Hepatic stellate cell (primary cell): ENCODE results near the gene TCEANC2.
"Not testable (repeated sequence)": the region's sequence is repeated elsewhere in the genome, so short reads cannot be mapped to it uniquely, and the experiment has no call there.

Experiments
- DNase-seq: peaks from one replicate; pipeline ENCODE4 v3.0.0; 2011; ENCODE audit warnings: low spot score

TCEANC2 gene

DNA sequence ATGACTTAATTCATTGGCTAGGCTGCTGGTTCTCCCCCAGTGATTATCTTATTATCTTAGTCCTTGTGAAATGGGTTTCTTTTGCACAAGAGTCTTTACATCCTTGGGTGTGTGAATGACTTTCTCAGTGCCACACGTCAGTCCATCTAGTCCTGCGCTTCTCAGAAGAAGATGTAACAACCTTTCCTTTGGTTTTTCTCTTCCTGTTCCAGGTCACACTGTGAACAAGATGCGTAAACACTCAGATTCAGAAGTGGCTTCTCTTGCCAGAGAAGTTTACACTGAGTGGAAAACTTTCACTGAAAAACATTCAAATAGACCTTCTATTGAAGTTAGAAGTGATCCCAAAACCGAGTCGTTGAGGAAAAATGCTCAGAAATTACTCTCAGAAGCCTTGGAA is 35.0 kb downstream of the TCEANC2 start:
- no peak for DNase-seq

DNA sequence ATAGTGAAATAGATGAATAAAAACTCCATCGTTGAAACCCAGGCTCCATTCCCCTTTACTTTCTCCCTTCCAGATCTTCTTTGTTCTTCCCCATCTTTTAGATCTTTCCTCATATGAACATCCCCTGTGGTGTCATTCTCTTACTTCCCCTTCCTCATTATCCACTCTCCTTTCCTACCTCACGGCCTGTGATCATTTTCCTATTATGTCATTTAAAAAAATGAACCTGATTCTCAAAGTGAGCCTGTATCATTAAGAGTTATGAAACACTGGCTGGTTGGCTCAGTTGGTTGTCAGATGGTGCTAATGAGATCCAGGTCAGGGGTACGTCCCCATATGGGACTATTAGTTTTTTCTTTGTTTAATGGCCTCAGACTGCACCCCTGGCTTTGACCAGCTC is 38.3 kb downstream of the TCEANC2 start:
- no peak for DNase-seq

- no peak for DNase-seq
Measured at GRCh38 chr1:54094001-54094729, 40.8 kb downstream of the TCEANC2 start.

- DNase-seq = not testable (repeated sequence)
Measured at GRCh38 chr1:54094730-54095105, 41.3 kb downstream of the TCEANC2 start.

GRCh38 chr1:54095546-54096226 is 42.3 kb downstream of the TCEANC2 start:
- no peak for DNase-seq

DNA sequence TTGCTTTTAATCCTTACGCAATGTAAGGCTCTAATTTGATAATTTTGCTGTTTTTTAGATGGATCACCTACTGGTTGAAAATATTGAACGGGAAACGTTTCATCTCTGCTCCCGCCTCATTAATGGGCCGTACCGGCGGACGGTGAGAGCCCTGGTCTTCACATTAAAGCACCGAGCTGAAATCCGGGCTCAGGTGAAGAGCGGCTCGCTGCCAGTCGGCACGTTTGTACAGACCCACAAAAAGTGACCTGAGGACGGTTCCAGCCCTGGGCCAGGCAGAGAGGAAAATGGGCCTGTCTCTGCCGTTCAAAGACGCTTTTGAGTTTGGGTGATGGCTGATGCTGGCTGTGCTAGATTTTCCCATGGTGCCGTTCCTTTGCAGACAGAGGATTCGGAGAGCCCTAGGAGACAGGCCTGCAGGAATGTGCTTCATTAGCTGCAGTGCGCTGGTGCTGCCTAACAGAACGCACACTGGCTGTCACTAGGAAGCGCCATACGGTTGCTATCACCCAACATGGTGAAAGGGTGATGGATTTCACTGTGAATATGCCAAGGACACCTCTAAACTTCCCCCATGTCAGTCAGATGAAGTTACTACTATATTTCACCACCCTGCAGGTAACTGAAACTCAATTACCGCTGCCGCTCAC is 42.9 kb downstream of the TCEANC2 start:
- DNase-seq = no peak

GRCh38 chr1:54096877-54097240 is 43.5 kb downstream of the TCEANC2 start:
- no peak for DNase-seq

- no peak for DNase-seq
Measured at GRCh38 chr1:54099061-54099610, 45.7 kb downstream of the TCEANC2 start.

DNA sequence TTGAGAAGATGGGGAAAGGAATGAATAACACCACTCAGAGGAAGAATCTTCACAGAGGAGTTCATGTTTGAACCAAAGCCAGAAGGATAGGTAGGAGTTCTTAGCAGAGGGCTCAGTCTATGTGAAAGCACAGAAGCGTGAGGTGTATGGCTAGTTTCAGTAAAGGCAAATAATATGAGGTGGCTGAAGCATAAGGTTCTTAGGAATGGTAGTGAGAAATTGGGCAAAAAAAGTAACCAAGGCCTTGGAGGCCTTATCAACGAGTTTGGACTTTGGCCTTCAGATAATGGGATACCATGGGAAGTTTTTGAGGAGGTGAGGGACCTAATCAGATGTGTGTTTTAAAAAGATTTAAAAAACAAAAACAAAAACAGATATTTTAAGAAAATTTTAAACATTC is 47.1 kb downstream of the TCEANC2 start:
- DNase-seq = no peak

GRCh38 chr1:54103414-54103813 is 50.0 kb downstream of the TCEANC2 start:
- DNase-seq = no peak

GRCh38 chr1:54104613-54105012 is 51.2 kb downstream of the TCEANC2 start:
- DNase-seq = not testable (repeated sequence)

GRCh38 chr1:54105080-54105479 is 51.7 kb downstream of the TCEANC2 start:
- DNase-seq = no peak

- no peak for DNase-seq
Measured at GRCh38 chr1:54105736-54106269, 52.4 kb downstream of the TCEANC2 start.

DNA sequence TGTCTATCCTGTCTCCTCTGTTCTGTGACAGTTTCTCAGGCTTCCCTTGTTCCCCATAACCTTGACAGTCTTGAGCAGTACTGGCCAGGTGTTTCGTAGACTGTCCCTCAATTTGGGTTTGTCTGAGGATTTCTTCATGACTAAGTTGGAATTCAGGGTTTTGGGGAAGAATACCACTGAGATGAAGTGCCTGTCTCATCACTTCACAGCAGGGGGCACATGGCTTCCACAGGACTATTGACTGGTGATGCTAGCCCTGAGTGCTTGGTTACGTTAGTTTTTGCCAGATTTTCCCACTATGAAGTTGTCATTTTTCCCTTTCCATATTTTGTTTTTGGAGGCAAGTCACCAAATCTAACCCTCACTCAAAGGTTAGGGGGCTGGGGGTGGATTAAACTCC is 53.7 kb downstream of the TCEANC2 start:
- DNase-seq = no peak

GRCh38 chr1:54108156-54108555 is 54.7 kb downstream of the TCEANC2 start:
- no peak for DNase-seq

DNA sequence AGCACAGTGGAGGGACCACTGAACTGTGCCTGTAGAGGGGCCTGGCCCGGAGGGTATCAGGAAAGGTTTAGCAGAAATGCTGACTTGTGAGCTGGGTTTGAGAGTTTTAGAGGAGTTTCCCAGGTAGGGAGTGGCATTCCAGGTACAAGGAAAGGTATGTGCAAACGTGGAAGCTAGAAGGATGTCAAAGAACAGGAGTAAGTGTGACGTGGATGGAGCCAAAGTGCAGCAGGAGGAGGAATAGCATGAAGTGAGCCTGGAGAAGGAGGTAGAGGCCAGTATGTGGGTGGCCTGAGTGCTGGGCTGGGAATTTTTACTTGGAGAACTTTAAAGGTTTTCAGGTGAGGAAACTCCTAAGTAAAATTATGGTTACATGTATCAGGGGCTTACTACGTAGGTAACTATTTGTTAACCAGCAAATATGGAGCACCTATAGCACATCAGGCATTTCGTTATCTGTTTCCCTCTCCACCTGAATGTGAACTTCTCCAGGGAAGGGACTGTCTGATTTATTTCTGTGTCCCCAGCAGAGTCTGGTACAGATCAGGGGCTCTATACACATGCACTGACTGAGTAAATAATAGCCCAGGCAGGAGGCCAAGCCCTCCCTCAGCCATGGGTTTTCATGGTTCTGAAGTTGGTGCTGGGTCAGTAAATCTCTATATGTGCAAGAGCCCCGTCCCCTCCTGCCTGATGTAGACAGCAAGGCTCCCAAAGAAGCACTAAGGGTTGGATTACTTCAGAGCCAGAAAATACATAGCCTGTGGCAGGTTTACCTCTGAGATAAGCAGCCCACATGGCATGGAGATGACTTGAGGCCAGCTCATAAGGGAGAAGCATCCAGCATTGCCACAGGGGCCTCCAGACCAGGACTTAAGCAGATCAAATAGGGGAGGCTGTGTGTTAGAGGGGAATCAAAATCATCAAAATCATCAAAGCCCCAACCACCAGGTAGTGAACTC is 56.0 kb downstream of the TCEANC2 start:
- DNase-seq = no peak

- no peak for DNase-seq
Measured at GRCh38 chr1:54110996-54111395, 57.6 kb downstream of the TCEANC2 start.

DNA sequence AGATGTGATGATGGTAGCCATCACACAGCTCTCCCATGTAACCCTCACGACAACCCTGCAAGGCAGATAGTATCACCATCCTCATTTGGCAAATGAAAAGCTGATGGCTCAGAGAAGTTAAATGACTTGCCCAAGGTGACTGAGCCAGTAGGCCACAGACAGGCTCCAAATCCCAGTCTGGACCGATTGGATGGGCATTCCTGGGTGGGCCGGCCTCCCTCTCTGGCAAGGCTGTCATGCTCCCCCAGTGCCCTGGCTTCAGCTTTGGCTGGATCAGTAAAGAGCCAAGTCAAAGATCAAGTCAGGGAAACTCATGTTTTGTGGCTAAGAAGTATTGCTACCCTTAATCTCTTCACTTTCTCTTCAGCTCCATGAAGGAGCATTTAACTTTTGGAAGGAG is 58.2 kb downstream of the TCEANC2 start:
- no peak for DNase-seq

DNA sequence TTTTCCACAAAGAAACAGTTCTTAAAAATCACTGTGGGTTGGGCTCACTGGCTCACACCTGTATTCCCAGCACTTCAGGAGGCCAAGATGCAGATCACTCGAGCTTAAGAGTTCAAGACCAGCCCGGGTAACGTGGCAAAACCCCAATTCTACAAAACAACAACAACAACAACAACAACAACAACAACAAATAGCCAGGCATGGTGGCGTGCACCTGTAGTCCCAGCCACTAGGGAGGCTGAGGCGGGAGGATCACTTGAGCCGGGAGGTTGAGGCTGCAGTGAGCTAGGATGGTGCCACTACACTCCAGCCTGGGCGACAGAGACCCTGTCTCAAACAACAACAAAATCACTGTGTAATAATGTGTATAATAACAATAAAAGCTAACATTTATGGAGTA is 58.6 kb downstream of the TCEANC2 start:
- DNase-seq = no peak

DNA sequence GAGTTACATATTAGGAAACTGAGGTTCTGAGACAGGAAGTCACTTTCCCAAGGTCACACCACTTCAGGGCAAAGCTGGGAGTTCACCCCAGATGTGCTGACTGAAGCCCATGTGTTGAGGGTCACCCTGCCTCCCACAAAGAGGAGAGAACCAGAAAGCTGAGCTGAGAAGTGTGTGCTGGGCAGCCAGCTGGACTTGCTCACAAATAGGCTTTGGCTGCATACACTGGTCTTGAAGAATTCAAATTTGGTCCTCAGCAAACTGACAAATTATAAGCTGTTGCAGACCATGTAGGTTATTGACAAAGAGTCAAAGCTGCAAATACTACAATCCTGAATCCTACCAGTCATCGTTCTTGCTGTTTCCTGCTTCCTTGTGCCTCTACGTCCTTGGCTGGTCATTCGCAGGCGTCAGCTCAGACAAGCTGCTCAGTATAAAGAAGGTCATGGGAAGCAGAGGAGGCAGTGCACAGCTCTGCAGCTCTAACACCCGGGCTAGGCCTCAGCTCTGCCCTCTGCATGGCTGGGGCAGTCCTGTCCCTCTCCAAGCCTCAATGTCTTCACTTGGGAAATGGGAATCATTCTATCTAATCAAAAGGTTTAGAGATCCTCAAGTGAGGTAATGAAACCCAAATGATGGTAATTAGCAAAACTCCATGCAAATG is 59.4 kb downstream of the TCEANC2 start:
- DNase-seq = no peak

DNA sequence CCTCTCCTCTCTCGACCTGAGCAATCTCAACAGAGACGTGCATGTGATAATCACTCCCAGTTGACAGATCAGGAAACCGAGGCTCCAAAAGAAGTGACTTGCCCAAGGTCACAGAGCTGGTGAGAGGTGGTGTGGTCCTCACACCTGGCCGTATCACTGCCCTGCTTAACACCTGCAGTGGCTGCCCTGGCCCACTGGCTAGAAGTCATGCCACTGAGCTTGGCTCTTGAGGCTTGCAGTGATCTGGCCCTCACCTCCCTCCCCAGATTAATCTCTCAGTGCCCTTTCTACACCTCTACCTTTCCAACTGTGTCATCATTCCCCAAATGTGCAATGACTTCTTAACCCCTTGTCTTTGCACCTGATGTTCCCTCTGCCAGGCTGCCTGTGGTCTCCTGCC is 60.6 kb downstream of the TCEANC2 start:
- DNase-seq = no peak
